OCI-M2 (cell line): ENCODE data around the gene BRICD5.

Source experiments
- DNase-seq: peaks from one replicate; lab custom pipeline; 2025; ENCODE audit not compliant: unreplicated experiment; lab: John Stamatoyannopoulos, UW

Gene BRICD5

DNA sequence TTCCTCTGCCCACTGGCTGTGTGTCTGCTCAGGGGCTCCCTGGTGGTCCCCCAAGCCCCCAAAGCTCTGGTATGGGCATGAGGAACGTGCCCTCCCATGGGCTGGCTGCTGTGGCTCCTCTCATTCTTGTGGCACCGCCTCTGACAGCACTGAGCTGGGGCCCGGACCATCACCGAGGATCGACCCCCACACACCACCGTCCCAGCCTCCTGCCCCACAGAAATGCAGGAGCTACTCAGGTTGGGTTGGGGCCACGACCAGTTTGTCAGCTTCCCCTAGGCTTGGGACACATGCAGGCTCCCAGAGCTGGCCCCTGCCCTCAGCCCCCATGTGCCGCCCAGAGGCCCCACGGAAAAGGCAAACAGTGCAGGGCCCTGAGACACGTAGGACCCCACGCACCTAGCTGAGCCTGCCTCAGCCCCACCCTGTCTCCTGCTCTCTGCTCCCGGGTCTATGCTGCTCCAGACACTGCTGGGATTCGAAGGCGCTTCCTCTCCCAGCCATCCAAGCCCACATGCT lies 11.0 kb downstream of the BRICD5 start:
- DNase-seq, result no peak

GRCh38 chr16:2199095-2199494 lies 11.6 kb downstream of the BRICD5 start:
- DNase-seq, result no peak

- DNase-seq, result no peak
Observed at GRCh38 chr16:2198283-2198682, 12.4 kb downstream of the BRICD5 start.

GRCh38 chr16:2197765-2198164 lies 12.9 kb downstream of the BRICD5 start:
- DNase-seq, result no peak

DNA sequence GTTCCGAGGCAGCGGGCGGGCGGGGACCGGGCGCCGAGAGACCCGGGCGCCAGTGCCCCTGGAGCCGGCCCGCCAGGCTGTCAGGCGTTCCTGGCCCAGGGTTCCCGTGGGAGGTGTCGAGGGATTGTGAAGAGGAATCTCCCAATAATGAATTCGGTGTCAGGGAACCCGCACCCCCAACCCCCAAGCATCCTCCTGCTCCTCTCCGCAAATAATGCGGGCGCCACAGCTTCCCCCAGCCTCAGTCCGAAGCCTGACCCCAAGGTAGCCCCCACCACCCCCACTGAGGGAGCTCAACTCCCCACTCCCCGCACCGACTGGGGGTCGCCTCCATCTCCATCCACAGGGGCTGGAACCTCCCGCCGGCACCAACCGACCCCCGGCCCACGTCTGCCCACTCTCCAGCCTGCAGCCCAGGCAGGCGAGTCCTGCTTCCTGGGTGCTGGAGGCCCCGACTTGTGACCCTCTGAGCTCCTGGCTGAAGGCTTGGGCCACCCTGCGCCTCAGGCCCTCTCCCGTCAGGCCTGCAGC lies 13.6 kb downstream of the BRICD5 start:
- DNase-seq, result no peak

DNA sequence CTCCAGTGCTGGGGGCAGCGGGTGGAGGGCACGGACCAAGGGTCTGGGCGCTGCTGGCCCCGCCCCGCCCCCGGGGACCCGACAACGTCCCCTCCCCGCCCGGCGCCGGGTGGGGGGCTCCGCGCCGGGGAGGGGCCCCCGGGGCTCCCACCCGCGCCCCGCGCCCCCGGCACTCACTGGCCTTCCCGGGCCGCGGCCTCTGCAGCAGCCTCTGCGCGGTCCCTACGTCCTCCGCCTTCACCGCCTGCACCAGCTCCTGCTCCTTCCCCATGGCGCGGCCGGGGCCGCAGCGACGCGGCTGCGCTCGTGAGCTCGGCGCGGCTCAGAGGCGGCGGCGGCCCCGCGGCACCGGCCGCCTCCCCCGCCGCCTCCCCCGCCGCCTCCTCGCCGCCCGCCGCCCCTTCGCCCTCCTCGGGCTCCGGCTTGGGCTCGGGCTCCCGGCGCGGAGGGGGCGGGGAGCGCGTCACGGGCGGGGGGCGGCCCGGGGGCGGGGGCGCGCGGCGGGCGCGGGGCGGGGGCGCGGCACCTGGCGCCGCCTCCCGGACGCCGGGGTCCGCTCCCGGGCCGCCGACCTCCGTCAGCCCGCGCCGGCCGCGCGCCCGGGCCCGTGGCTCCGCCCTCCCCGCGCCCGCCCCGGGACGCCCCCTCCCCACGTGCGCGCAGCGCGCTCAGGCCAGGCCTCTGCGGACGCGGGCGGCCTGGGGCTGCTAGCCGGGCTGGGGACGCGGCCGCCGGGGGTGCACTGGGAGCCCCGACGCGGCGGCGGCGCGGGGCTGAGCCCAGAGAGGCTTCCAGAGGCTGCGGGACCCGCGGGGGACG lies 14.3 kb downstream of the BRICD5 start, which contains the start of gene CASKIN1:
CASKIN1 (minus strand) TSS at position 444 of the 819 bp plus-strand sequence; CDS start at position 271, 173 bp downstream.
- DNase-seq, result no peak

DNA sequence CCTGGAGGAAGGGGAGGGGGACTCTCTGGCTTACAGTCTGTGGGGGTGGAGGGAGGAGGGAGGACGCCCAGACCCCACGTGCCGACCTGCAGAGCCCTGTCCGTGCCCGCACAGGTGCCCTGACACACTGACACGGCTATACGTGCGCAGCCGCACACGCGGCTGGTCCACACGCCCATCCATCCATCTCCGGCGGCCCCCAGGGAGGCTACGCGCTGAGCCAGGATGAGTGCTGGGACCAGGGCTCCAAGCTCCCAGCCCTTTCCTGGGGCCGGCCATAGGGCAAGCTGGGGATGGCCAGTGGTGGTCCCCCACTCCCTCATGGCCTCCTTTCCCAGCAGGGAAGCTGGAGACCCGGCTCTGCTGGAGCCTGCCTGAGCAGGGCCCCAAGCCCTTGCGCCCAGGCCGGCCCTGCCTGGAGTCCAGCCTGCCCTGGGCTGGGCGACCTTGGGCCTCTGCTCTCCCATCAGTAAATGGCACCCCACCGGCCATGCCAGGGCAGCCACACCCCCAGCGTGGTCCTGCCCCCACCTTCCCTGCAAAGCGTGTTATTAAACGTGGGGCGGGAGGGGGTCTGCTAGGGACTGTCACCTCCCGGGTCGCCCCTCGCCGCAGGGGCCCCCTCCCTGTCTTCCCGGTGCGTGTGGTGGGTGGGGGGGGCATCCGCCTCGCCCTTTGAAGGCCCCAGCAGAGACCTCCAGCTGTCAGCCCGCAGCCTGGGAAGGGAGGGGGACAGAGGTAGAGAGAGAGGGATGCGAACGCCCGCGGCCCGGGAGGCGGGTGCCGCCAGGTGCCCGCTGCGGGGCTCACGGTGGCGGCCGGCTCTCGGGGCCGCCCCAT lies 15.1 kb downstream of the BRICD5 start:
- no peak for DNase-seq

DNA sequence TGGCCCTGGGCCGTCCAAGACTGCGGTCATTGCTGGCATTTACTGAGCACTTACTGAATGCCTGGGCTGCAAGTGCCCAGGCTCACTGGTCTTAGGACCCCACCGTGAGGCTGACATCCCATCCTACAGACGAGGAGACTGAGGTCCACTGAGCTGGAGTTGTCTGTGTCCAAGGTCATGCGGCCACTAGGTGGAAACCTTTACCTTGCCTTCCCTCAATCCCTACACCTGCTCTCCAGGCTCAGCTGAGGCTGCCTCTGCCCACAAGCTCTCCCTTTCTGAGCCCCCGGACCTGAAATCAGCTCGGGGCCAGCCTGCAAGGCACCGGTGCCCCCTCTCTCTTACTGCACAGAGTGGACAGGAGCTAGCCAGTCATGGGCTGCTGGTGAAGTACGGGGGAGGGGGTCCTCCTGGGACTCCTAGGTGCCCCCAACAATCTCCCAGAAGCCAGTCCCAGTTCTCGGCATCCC lies 15.8 kb downstream of the BRICD5 start:
- DNase-seq, result no peak

GRCh38 chr16:2194166-2194834 lies 16.4 kb downstream of the BRICD5 start:
- no peak for DNase-seq

GRCh38 chr16:2191446-2191706 lies 19.3 kb downstream of the BRICD5 start:
- no peak for DNase-seq

GRCh38 chr16:2190659-2191445 lies 19.8 kb downstream of the BRICD5 start:
- no peak for DNase-seq

DNA sequence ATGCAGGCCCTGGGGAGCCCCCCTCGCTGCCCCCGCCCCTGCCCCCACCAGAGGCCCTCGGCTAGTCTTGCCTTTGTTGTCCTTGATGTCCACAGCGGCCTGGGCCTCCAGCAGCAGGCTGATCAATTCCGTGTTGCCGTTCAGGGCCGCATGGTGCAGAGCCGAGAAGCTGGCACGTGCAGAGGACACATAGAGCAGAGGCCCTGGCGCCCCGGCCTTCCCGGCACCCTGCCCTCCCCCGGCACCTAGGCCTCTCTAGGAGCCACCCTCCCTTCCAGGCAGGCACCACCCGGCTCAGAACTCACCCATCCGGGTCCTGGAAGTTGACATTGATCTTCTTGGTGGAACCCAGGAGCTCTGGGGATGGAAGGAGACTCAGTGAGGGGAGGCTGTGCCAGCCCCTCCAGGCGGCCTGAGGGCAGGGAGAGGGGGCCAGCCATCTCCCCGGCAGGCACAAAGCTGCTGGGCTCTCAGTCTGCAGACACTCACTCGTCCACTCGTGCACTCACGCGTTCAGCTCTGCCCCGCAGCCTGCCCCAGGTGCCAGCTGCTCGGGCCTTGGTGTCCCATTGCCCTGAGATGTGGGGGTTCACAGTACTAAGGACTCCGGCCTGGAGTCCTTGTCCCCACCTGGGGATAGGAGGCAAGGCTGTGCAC lies 20.5 kb downstream of the BRICD5 start:
- DNase-seq, result no peak

- DNase-seq, result no peak
Observed at GRCh38 chr16:2189252-2189893, 21.3 kb downstream of the BRICD5 start.

DNA sequence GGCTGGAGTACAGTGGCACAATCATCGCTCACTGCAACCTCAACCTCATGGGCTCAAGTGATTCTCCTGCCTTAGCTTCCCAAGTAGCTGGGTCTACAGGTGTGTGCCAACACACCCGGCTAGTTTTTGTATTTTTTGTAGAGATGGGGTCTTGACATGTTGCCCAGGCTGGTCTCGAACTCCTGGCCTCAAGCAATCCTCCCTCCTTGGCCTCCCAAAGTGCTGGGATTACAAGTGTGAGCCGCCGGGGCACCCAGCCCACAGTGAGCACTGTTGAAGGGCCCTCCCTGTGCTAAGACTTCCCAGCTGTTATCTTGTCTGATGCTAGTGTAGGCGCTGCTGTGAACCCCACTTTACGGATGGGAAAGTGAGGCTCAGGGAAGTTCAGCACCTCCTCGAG lies 22.3 kb downstream of the BRICD5 start:
- DNase-seq, result no peak

DNA sequence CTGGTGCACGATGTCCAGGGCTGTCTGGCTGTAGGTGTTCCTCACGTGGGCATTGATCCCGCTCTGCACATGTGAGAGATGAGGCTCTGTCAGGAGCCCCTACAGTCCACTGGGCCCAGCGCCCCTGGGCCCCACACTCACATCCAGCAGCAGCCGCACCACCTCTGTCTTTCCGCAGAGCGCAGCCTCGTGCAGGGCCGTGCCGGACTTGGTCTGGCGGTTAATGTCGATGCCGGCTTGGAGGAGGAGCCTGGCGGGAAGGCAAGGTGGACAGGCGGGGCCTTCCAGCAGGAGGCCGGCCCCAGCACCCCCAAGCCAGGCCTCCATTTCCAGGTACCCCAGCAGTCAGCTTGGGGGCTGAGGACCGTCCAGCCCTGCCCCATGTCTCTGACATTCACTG lies 23.5 kb downstream of the BRICD5 start:
- no peak for DNase-seq

- no peak for DNase-seq
Observed at GRCh38 chr16:2186505-2186904, 24.2 kb downstream of the BRICD5 start.

DNA sequence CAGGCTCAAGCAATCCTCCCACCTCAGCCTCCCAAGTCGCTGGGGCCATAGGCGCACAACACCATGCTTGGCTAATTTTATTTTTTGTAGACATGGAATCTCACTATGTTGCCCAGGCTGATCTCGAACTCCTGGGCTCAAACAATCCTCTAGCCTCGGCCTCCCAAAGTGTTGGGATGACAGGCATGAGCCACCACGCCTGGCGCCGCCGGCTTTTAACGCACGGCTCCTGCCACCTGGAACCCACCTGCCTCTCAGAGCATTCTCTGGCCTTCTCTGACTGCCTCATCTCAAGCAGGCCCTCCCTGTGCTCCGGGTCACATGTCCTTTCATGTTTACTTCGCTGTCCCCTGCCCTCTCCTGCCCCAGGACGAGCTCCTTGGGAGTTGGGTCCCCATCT lies 24.6 kb downstream of the BRICD5 start:
- no peak for DNase-seq

- no peak for DNase-seq
Observed at GRCh38 chr16:2184962-2185361, 25.7 kb downstream of the BRICD5 start.

DNA sequence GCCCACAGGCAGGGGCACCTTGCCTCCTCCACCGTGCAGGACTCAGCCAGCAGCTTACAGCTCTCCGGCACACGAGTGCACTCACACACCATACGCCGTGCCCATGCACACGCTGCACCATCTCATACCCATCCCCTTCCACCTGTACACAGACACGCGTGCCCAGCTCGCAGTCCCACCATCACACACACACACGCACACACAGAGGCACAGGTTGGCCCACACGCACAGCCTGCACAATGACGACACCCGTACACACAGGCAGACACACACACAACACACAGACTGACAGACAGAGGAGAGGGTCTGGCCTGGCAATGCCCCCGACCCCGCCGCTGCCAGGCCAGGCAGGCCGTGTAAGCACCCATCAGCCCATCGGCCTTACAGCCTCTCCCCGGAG lies 26.3 kb downstream of the BRICD5 start:
- no peak for DNase-seq
